Gastrocnemius medialis (tissue), 4 donors: Measurements from ENCODE around the gene HSD17B3.

Experiments
- POLR2A ChIP-seq, 2 donors: fragments of 450-650 bp; IDR thresholded peaks; one replicate each; pipeline ENCODE4 v1.6.1; 2017; ENCODE audit warnings: antibody characterized with exemption in 2 of 2, mild to moderate bottlenecking in 2 of 2, moderate library complexity in 2 of 2
- TF ChIP-seq, protein P1 (sequence below), 5 experiments: fragments of 450-650 bp in 3 of 5; fragments of 200-600 bp in 2 of 5; sonication (generic) in 2 of 5; IDR thresholded peaks in 4 of 5; conservative IDR thresholded peaks in 1 of 5; 1 replicate in 4 of 5; 2 replicates in 1 of 5; pipeline ENCODE4 v1.5.1; 2016 to 2019; ENCODE audit warnings: antibody characterized with exemption in 5 of 5, mild to moderate bottlenecking in 3 of 5, moderate library complexity in 3 of 5

DNA sequence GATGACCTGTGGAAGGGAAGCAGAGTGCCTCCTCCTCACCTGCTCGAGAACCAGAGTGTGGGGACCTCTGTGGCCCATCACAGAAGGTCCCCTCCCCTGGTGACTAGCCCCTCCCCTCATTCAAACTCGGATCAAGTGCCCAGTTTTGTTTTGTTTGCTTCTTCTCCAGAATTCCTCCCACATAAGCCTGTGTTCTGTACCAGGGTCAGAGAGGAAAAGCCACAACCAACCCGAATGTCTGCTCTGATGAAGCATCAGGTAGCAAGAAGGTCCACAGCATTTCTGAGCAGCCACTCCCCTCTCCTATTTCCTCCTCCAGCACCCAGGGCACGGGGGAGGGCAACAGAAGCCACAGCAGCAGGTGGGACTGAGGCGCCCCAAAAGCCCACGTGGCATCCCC is 58.2 kb downstream of the HSD17B3 start:
- no peak for TF ChIP-seq POLR2A (IDR thresholded peaks at IDR 0.05)
- TF ChIP-seq, protein P1, sequence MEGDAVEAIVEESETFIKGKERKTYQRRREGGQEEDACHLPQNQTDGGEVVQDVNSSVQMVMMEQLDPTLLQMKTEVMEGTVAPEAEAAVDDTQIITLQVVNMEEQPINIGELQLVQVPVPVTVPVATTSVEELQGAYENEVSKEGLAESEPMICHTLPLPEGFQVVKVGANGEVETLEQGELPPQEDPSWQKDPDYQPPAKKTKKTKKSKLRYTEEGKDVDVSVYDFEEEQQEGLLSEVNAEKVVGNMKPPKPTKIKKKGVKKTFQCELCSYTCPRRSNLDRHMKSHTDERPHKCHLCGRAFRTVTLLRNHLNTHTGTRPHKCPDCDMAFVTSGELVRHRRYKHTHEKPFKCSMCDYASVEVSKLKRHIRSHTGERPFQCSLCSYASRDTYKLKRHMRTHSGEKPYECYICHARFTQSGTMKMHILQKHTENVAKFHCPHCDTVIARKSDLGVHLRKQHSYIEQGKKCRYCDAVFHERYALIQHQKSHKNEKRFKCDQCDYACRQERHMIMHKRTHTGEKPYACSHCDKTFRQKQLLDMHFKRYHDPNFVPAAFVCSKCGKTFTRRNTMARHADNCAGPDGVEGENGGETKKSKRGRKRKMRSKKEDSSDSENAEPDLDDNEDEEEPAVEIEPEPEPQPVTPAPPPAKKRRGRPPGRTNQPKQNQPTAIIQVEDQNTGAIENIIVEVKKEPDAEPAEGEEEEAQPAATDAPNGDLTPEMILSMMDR (IDR thresholded peaks at IDR 0.05 in 4 of 5, conservative IDR thresholded peaks at IDR 0.05 in 1 of 5): no peak
